ENCODE results near the gene CD274.
A peak's percentile ranks its signal among the peaks of the same experiment; 100 is the strongest.
"Not testable (repeated sequence)": the region's sequence is repeated elsewhere in the genome, so short reads cannot be mapped to it uniquely, and the experiment has no call there.

Gene CD274

DNA sequence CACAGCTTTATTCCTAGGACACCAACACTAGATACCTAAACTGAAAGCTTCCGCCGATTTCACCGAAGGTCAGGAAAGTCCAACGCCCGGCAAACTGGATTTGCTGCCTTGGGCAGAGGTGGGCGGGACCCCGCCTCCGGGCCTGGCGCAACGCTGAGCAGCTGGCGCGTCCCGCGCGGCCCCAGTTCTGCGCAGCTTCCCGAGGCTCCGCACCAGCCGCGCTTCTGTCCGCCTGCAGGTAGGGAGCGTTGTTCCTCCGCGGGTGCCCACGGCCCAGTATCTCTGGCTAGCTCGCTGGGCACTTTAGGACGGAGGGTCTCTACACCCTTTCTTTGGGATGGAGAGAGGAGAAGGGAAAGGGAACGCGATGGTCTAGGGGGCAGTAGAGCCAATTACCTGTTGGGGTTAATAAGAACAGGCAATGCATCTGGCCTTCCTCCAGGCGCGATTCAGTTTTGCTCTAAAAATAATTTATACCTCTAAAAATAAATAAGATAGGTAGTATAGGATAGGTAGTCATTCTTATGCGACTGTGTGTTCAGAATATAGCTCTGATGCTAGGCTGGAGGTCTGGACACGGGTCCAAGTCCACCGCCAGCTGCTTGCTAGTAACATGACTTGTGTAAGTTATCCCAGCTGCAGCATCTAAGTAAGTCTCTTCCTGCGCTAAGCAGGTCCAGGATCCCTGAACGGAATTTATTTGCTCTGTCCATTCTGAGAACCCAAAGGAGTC lies at the start of gene CD274:
CD274 (plus strand) TSS at position 184 of the 733 bp plus-strand sequence. CDS start 5,572 bp downstream, outside the sequence.
- DNase-seq = peak; percentile 74

GRCh38 chr9:5402217-5402616 lies 48.1 kb upstream of the CD274 start:
- no peak for DNase-seq

- DNase-seq = no peak
Observed at GRCh38 chr9:5408596-5408995, 41.7 kb upstream of the CD274 start.

- no peak for DNase-seq
Observed at GRCh38 chr9:5416953-5417352, 33.4 kb upstream of the CD274 start.

- DNase-seq = no peak
Observed at GRCh38 chr9:5418481-5418880, 31.9 kb upstream of the CD274 start.

DNA sequence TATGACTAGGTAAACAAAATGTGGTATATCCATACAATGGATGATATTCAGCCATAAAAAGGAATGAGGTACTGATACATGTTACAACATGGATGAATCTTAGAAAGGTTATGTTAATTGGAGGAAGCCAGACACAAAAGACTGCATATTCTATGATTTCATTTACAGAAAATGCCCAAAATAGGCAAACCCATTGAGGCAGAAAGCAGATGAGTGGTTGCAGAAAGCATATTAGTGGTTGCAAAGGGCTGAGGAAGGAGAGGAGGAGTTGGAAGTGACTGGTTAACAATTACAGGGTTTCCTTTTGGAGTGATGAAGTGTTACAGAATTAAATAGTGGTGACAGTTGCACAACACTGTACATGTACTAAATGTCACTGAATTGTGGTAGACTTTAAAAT lies 30.4 kb upstream of the CD274 start:
- DNase-seq = no peak

DNA sequence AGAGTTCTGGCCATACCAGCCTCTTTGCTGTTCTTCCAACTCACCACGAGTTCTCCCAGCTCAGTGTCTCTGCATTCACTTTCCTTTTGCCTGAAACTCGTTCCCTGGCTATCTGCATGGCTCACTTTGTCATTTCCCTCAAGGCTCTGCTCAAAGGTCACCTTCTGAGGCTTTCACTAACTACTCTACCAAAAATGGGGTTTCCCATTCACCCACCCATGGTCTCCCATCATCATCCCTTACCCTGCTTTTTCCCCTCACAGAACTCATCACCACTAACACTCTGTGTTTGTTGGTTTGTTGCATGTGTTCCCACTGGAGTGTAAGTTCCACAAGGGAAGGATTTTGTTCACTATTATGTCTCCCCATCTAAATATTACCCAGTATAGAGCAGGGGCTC lies 29.2 kb upstream of the CD274 start:
- no peak for DNase-seq

GRCh38 chr9:5422276-5422675 lies 28.1 kb upstream of the CD274 start:
- DNase-seq = no peak

- DNase-seq = no peak
Observed at GRCh38 chr9:5425006-5425628, 25.2 kb upstream of the CD274 start.

- no peak for DNase-seq
Observed at GRCh38 chr9:5427005-5427404, 23.3 kb upstream of the CD274 start.

DNA sequence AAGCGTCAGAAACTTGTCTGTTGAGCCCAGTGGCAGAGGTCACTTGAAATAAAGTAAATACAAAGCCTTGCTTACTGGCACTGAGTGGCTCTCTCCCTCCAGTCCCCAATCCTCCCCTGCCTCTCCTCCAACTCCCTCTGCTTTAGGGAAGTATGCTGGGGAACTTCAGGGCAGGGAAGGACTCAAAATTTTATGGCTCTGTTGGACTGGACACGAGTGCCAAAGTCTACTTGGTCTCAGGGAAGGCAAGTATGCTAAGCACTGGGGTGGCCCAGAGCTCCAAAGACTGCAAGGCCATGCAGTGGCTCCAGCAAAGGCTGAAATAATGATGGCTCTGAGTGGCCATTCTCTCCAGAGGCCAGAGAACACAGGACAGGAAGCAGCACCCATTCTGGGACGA lies 22.2 kb upstream of the CD274 start:
- no peak for DNase-seq

DNA sequence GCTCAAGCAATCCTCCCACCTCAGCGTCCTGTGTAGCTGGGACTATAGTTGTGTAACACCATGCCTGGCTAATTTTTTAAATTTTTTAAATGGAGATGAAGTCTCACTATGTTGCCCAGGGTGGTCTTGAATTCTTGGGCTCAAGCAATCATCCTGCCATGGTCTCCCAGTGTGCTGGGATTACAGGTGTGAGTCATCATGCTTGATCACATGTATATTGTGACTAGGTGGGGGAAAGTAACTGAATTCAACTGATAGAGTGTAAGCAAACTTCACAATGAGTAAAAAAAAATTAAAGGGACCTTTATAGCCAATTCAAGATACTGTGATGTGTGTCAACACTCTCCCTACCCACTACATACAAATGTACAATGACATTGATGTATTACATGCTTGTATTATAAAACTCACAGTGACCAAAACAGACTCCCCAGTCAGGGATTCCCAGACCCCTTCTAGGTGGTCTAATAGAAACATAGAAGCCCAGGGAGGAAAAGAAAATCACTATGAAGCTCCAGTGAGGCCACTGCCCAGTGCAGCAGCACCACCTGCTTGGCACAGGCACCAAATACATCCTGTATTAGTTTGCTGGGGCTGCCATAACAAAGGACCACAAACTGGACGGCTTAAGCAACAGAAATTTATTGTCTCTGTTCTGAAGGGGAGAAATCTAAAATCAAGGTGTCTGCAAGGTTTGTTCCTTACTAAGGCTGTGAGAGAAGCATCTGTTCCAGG lies 21.4 kb upstream of the CD274 start:
- no peak for DNase-seq

DNA sequence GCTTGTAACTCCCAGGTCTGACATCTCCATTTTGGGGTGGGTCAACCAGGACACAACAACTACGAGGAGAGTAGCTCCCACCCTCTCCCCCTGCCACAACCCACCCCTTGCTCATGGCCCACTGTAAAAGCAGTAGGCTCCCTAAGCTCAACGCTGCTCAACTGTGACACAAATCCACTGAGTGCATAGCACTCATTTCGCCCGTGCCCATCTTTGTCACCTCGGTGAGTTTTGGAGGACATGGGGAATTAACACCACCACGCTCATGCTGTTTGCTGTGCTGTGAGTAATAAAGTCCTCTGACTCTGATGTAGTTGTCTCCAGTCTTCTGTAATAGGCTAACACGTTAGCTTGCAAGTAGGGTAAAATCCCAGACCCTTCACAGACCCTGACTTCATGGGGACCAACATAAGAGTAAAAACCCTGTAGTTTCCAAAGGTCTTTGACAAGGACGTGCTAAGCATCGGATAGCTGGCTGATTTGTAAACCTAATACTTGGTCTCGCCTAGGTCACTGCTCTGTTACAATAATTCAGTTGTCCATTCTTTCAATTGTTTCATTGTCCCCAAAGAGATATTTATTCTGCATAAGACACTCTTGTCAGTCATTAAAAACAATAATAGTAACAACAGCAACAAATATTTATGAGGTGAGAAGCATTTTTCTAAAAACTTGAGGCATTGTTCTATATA lies 20.3 kb upstream of the CD274 start:
- no peak for DNase-seq

DNA sequence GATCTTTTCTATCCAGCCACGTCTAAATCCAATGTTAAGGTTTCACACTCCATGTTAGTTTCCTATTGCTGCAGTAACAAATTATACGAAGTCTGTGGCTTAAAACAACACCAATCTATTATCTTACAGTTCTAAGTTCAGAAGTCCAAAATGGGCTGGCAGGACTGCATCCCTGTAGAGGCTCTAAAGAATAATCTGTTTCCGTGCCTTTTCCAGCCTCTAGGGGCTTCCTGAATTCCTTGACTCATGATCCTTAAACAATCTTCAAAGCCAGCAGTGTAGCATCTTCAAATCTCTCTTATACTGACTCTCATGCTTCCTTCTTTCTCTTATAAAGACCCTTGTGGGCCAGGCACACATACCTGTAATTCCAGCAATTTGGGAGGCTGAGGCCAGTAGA lies 19.4 kb upstream of the CD274 start:
- no peak for DNase-seq

DNA sequence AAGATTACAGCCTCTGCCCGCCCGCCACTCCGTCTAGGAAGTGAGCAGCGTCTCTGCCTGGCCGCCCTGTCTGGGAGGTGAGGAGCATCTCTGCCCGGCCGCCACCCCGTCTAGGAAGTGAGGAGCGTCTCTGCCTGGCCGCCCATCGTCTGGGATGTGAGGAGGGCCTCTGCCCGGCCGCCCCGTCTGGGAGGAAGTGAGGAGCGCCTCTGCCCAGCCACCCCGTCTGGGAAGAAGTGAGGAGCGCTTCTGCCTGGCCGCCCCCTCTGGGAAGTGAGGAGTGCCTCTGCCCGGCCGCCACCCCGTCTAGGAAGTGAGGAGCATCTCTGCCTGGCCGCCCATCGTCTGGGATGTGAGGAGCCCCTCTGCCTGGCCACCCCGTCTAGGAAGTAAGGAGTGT lies 17.5 kb upstream of the CD274 start:
- DNase-seq = not testable (repeated sequence)

DNA sequence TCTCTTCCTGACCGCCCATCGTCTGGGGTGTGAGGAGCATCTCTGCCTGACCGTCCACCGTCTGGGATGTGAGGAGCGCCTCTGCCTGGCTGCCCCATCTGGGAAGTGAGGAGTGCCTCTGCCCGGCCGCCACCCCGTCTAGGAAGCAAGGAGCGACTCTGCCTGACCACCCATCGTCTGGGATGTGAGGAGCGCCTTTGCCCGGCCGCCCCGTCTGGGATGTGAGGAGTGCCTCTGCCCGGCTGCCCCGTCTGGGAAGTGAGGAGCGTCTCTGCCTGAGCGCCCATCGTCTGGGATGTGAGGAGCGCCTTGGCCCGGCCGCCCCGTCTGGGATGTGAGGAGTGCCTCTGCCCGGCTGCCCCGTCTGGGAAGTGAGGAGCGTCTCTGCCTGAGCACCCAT lies 17.0 kb upstream of the CD274 start:
- DNase-seq = not testable (repeated sequence)

DNA sequence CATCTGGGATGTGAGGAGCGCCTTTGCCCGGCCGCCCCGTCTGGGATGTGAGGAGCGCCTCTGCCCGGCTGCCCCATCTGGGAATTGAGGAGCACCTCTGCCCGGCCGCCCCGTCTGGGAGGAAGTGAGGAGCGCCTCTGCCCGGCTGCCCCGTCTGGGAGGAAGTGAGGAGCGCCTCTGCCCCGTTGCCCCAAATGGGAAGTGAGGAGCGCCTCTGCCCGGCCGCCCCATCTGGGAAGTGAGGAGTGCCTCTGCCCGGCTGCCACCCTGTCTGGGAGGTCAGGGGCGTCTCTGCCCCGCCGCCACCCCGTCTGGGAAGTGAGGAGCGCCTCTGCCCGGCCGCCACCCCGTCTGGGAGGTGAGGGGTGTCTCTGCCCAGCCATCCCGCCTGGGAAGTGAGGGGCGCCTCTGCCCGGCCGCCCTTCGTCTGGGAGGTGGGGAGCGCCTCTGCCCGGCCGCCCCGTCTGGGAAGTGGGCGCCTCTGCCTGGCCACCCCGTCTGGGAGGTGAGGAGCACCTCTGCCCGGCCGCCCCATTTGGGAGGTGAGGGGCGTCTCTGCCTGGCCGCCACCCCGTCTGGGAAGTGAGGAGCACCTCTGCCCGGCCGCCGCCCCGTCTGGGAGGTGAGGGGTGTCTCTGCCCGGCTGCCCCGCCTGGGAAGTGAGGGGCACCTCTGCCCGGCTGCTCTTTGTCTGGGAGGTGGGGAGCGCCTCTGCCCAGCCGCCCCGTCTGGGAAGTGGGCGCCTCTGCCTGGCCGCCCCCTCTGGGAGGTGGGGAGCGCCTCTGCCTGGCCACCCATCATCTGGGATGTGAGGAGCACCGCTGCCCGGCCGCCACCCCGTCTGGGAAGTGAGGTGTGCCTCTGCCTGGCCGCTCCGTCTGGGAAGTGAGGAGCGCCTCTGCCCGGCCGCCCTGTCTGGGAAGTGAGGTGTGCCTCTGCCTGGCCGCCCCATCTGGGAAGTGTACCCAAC lies 16.2 kb upstream of the CD274 start:
- not testable (repeated sequence) for DNase-seq

DNA sequence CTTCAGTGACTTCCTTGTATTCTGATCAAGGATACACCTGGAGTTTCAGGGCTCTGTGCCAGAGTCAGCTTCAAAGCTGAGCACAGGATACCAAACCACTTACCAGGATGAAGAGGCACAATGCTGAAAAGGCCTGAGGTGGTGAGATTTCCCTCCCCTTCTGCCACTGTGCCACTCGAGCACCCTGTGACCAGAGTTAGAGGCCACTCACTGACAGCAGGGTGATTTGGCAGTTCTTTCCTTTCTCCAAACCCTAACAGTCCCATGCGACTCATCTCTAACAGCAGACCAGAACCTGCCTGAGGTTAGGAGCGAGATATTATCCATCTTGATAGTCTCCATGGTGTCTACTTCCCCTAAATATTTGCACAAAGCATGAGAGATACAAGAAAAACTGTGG lies 14.4 kb upstream of the CD274 start:
- no peak for DNase-seq

- DNase-seq = no peak
Observed at GRCh38 chr9:5436441-5436840, 13.9 kb upstream of the CD274 start.

DNA sequence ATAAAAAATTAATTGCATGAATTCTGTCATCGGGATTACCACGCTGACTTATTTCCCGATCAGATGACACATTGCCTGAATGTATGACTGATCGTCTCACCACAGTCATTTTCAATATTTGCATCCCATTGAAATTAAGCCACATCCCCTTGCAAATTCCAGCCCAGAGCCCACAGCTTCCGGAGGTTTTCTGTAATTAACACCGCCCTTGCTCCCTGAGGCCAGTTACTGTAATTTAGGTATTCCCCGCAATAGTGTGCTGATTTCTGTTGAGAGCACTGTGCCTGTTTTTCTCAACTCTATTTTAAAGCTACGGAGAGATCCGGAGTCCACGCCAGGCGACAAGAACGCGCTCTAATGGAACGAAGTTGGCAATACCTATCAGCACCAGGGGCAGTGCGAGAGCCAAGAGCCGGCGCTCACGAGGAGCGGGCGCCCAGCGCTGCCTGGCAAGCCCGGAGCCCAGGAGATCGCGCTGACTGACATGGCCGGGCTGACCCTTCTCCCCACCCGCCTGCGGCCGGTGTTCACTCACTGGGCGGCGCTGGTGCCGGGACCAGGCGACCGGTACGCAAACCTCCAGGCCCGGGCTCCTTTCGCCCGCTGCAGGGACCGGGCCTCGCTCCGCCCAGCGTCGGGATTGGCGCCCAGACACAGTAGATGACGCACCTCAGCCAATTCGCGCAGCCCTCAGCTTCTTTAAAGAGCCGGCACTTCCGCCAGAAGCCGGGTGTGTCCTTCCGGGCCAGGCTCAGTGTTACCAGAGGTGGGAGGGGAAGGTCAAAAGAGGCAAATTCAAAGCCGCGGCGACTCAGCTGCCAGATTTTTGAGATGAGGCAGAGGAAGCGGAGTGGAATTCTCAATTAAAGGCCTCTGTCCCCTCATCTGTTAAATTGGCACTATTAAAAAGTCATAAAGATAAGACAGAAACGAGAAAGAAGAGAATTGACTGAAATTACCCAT lies 12.8 kb upstream of the CD274 start, which contains the start of gene PLGRKT:
PLGRKT (minus strand) TSS at position 672 of the 963 bp plus-strand sequence. CDS start 5,948 bp downstream, outside the sequence.
- peak; percentile 87 for DNase-seq
